HG03097 (cell line): ENCODE measurements around the gene MACROH2A2.
A peak's percentile ranks its signal among the peaks of the same experiment; 100 is the strongest.

Experiments
- ATAC-seq: cut with Tn5 transposase; IDR thresholded peaks from one replicate; pipeline ENCODE4 v1.9.1; 2021; ENCODE audit not compliant: unreplicated experiment, low FRiP score

The MACROH2A2 gene

DNA sequence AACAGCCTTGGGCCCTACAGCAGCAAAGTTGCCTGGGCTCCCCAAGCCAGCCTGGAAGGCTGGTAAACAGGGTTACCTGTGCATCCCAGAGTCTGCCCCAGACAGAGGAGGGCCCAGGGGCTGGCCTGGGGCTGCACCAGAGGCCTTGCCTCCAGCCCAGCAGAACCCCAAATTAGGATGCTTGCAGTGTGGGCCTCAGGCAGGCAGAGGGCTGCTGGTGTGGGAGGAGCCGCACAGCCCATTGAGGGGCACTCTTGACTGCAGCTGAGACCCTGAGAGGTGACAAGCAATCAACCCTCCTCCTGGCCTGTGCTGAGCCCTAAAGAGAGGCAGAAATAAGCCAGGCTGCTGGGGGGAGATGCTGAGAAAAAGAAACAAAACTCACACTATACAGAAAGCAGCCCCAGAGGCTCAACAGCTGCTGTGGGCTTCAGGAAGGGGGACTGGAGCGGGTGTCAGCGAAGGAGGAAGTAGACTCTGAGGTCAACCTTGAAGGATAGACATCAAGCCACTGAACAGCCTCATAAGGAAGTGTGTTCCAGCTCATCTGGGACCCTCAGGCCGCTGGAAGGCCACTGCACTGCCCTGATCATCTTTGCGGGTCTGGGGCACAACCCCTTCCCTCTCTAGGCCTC lies 73.4 kb downstream of the MACROH2A2 start:
- no peak for ATAC-seq

DNA sequence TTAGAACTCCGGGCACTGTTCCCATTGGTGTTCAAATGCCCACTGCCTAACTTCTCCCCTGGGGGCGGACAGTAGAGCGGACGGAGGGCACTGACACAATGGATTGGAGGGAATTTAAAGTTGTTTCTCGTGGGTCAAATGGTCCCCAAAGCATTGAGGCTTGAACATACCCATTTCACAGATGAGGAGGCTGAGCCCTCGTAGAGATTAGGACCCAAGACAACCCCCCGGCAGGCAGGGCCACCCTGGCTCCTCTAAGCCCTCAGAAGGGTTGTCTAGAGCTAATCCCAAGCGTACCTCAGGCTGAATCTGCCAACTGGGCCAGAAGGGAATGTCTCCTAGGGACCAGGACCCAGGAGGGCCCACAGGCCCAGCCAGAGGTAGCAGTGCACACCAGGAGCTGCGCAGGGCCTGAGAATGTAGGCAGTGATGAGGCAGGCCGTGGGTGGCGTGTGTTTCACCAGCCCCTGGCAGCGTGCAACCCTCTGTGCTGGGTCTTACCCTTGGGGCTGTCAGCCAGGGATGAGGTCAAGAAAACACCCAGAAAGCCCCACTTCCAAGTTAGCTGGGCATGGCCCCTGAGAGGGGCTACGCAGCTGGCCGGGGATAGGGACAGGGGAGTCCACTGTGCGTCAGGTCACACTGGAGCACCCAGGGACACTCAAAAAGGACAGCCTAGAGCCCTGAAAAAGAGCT lies 74.2 kb downstream of the MACROH2A2 start:
- no peak for ATAC-seq

DNA sequence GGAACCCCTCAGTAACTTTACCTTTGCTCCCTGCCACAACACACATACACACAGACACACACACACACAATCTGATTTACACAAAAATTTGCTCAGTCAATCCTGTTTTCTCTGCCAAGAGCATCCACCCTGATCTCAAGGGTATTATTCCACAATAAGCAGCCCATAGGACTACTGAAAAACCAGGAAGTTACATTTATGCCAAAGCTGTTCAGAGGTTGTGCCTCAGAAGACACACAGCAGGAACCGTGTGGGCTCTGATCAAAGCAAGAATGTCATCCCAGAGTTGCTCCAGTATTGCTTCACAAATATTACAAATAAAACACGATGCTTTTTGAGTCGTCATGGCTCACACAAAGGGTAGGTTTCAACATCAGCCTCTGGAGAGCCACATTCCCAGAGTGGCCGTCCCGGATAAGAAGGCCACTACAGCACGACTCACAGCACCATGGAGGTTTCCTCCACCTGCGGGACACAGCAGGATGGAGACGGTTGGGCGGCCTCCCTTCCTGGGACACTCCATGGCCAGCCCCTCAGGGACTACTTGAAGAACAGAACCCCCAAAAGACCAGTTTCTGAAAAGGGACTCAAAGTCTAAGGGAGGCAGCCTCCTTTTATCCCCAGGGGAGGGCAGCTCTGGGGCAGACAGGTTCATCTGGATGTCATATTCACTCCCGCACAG lies 78.4 kb downstream of the MACROH2A2 start:
- ATAC-seq: no peak

DNA sequence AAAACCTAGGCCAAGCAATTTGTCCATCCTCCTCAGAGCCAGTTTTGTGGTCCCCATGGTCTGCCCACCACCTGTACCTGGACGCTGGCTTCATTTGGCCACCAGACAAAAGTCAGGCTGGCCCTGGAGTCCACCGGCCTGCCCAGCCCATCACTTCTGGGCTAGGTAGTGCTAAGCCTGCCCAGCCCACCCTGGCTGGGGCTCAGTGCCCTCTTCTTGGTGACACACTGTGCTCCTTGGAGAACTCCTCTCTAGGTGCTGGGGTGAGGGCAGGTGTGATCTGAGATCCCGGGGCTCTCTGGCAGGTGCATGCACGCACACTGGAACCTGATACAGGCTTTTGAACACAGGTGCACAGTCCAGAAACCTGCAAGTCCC lies 78.9 kb downstream of the MACROH2A2 start:
- ATAC-seq: no peak

DNA sequence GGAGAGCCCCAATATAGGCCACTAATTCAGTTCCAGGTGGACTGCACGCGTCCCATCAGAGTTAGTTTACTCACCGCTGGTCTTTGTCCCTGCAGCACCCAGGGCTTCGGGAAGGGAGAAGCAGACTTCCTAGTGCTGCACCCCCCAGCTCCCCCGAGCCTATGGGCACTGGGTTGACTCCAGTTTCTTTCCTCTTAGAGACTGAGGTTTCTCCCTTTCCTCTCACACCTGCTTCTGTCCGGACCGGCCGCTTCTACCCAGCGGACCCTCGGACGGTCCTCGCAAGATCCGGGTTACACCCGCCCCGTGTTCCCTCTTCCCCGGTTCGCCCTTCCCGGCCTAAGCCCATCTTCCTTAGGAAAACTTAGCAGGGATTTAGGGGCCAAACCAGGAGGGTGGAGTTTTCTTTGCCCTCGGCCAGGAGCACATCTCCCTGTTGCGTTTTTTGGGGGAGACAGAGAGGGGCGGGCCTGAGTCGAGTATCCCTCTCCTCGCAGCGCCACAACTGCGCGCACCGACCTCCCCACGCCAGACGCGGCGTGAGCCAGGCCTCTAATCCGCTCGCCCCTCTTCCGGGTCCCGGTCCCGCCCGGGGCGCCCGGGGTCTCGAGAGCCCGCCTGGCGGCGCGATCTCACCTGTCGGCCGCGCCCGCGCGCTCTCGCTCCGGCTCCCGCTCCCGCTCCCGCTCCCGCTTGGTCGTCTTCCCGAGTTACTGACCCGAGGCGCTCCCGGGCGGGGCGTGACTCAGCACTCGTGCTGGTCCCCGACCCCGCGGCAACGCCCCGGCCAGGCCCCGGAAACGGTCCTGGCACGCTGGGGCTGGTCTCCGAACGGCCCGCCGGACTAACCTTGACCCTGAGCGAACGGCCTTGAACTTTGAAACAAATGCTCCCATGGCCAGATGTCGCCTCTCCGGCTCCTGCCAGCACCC lies 79.7 kb downstream of the MACROH2A2 start, which contains the start of gene AIFM2:
Gene AIFM2 (minus strand): TSS at position 728 of the 932 bp plus-strand sequence. CDS start 8,741 bp downstream, outside the sequence.
- ATAC-seq: peak; percentile 64

DNA sequence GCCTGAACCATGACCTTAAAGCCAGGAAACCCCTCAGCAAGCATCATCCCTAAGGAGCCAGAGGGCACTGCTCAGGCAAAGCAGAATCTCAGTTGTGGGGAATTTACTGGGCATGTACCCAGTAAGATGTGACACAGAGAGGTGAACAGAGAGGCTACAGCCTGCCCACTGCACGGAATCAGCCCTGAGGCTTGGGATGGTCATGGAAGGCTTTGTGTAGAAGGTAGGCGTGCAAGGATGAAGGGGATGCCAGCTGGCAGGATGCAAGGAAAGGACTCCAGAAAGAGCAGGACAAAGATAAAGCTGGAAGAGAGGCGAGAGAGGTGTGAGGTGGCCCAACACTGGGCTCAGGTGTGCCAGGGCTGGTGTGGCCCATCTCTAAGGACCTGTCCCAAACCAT lies 82.4 kb downstream of the MACROH2A2 start:
- no peak for ATAC-seq

DNA sequence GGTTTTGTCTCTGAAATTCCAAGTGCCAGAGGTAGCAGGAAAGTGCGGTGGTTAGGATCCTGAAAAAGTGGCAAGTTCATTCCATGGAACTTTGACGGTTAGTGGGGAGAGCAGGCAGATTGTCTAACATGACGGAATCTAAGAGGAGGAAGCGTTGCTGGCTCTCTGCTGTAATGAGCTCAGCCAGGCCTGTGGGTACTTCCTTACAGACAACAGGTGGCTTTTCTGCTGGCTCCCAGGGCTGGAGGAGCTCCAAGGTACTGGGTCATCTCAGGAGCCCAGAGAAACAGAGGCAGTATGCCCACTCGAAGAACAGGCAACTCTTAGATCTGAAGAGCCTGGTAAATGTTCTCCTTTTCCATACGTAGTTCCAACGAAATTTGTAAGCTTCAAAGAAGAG lies 83.0 kb downstream of the MACROH2A2 start:
- ATAC-seq: no peak

DNA sequence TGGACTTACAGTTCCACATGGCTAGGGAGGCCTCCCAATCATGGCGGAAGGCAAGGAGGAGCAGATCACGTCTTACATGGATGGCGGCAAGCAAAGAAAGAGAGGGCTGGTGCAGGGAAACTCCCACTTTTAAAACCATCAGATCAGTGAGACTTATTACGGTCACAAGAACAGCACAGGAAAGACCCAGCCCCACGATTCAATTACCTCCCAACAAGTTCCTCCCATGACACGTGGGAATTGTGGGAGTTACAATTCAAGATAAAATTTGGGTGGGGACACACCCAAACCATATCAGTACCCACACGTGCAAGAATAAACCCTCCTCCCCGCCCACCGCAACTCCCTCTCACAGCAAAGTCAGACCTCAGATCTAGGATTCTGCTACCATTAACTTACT lies 84.5 kb downstream of the MACROH2A2 start:
- no peak for ATAC-seq

DNA sequence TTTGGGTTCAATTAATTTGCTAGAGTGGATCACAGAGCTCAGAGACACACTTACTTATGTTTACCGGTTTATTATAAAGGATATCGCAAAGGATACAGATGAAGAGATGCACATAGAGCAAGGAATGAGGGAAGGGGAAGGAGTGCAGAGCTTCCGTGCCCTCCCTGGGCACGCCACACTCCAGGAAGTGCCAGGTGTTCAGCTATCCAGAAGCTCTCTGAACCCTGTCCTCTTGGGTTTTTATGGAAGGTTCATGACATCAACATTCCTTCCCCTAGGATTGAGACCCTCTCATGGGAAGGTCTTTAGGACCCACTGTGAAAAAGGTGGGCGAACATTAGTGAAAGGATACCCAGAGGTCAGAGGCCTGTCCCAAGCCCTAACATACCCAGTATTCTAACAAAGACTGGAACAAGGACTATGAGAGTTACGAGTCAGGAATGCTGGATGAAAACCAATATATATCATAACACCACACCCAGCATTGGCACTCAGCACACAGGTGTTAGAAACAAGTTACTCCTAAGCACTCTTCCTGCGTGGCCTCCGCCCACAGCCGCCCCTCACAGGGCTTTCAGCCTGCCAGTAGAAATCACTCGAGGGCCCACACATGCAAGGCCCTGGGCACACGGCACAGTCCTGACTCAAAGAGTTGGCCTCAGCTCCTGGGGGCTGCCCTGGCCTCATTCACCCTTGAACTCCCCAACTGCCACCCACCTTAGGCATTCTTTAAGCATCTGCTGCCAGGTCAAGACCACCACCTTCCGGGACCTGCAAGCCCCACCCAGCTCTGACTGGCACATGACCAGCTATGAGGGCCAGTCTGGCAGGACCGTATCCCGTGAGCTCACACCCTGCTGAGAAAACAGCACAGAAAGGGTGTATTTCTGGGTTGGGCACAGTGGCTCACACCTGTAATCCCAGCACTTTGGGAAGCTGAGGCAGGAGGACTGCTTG lies 85.6 kb downstream of the MACROH2A2 start:
- no peak for ATAC-seq

DNA sequence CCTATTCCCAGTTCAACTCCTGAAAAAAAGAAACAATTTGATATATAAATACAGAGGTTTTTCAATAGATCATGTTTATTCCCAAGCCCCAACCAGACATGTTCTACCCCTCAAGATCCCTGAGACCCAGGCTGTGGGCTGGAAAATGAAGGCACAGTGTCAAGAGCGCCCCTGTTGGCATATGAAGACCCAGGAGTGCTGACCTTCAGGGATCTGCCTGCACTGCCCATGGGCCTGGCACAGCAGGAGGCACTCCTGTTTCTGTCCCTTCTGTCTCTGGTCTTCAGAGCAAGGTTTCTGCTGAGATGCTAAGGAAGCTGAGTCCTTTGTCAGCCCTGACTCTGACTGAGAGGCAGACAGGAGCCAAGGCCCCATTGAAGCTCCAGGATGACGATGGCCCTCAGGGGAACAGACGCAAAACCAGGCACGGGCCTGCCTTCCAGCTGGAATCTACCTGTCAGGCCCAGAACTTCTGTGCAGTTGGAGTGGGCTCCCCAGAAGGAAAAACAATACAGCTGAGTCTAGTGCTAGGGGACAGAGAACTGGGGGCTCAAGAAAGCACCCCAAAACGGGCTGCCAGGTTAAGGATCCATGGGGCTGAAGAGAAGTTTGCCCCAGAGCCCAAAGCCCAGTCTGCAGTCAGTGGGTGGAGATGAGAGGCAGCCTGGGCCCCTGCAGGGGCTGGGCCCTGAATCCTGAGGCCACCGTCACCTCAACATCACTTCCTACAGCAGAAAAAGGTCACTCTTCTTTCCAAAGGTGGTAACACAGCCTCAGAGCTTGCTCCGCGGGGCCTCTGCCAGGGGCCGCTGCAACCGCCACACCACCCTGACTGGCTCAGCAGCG lies 86.7 kb downstream of the MACROH2A2 start:
- no peak for ATAC-seq

DNA sequence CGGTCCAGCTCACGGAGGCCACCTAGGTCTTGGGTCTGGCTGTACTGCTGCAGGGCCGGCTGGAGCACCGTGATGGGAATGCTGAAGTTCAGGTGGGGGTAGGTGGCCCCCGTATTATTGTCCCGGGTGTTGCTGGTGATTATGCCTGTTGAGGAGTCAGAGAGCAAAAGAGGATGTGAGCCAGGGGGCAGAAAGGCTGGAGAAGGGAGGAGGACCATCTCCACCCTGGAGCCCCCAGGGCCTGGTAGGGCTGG lies 87.3 kb downstream of the MACROH2A2 start:
- no peak for ATAC-seq

DNA sequence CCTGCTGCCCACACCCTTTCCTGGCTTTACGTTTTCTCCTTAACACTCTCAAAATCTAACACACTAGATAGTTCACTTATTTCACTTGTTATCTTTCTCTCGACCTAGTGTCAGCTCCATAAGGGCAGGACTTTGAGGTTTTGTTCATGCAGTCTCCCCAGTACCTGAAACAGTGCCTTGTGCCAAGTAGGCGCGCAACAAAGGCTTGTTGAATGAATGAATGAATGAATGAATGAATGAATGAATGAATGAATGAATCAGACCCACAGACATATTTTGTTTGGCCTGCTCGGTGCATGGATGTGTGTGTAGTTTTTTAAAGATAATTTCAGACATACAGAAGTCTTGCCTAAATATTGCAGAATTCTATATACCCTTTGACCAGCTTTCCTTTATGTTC lies 87.7 kb downstream of the MACROH2A2 start:
- no peak for ATAC-seq

DNA sequence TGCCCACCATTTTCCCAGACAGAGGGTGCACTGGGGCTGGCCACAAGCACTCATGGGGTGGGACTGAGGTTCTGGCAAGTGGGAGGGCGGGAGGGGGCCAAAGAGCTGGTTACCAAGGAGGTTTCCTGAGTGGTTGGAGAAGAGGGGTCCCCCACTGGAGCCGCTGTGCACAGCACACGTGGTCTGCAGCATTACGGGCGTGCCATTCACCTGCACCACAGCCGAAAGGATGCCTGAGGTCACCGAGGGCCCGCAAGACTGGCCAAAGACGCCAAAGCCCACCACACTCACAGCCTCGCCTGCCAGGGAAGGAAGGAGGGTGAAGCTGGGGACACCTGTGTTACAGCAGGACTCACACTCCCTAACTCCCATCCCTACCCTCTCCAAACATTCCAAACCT lies 89.9 kb downstream of the MACROH2A2 start:
- no peak for ATAC-seq

DNA sequence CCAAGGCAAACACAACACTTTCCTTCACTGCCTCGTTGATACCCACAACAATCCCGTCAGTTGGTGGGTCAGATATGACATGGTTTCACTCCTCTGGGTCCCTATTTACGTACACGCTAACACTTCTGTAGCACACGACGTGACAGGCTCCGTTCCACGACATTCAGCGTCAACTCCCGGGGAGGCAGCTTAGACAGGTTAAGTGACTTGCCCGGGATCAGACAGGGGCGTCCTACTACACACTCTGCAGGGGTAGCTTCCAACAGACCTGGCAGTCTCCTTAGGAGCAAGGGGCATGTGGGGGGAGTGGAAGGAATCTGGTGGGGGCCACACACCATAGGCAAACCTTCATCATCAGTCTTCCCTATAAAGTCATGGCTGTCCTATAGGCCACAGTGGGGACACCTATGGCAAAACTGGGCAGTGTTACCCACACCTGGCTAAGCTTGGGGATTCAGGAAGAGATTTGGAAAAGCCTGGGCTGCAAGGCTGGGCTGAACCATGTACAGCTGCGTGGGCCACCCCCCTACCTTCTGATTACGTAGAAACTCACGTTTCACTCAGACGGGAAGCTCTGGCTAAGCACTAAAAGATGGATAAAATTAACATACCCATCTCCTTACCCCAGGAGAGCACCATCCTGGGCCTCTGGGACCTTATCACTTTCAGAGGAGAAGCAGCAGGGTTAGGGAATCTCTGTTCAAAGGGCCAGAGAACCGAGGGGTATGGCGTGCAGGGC lies 91.9 kb downstream of the MACROH2A2 start:
- no peak for ATAC-seq

DNA sequence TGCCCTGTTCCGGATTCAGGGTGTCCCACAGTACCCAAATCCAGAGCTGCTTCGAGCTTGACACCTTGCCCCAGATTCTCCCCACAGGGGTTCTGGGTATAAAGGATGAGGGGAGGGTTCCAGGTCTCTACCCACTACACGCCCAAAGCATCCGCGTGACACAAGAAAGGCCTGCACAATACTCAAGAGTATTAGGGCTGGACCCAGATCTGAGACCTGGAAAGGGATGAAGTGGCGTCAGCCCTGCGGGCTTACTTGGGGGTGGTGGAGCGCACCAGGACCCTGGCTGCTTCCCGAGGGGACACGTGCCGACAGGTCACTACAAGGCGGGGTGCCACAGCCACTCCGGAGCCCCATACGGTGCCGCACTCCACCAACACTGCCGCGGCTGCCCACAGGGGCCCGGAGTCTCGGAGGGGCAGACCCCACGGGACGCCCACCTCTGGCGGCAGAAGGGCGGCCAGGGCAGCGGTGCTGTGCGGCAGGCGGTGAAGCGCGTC lies 92.6 kb downstream of the MACROH2A2 start:
- ATAC-seq: no peak

DNA sequence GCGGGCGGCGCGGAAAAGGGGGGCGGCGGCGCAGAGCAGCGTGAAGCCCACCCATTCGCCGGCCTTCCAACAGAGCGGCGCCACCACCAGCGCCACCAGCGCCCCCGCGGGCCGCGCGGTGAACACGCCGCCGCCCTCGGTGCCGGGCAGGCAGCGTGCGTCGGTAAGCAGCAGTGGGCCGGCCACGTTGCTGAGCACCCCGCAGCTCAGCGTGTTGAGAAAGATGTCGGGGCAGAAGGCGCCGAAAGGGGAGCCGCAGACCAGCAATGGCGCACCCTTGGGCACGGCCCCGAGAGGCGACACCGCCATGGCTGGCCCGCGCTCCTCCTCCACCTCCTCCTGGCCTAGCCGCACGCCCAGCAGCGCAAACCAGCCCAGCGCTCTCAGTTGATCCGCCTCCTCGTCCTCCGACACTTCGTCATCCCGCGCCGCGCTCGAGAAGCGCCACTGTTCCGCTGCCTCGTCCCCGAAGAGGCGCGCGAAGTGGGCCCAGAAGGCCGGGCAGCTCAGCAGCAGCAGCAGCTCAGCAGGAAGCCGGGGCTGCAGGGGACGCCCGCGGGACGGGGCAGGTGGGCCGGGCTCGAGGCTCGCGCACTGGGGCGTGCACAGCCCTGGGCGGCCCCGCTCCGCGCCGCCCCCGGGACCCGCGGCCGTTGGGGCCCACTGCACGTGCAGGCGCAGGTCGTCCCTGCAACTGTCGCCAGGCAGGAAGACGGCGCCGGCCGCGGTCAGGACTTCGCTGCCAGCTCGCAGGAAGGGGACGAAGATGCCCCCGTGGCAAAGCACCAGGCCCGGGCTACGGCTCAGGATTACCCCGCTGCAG lies 93.2 kb downstream of the MACROH2A2 start:
- ATAC-seq: peak; percentile 36

DNA sequence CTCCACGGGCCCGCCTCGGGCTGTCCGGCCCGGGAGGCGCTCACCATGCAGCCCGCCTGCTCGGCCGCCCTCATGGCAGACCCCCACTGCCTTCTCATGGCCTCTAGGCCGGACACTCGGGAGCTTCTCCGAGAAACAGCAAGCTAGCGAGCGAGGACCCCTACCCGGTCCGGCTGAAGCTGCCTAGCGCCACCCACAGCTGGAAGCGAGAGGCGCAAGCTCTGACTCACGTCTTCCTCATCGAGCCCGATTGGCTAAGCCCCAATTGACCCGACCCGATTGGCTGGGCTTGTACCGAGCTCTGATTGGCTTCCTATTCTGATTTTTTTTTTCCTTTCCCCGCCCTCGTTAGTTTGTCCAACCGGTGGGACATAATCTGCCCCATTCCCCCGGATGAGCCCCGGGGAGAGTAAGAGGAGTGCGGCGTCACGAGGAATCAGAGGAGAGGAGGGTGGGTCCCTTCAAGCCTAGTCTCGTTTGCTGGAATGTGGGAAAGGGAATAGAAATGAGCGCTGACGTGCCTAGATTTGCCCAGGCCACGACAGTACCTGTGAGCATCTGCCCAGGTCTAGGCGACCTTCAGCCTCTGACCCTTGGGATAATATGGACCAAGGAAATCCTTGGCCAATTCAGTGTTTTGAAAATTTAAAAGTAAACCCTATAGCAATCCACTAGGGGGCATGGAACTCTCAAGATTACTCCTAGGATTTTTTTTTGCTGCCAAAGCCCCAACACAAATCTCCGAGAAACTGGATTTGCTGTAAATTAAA lies 94.0 kb downstream of the MACROH2A2 start, which contains the start of gene TYSND1:
Gene TYSND1 (minus strand): TSS at position 212 of the 770 bp plus-strand sequence. CDS start 114 bp downstream, at position 98.
- ATAC-seq: peak; percentile 82
